ENCODE results near the gene ST3GAL4. TPM values are rescaled to one million over a fixed set of nuclear protein-coding genes. Genes with fewer than 3 reads are reported as not detected.

ST3GAL4 gene
- total and polyA plus RNA-seq, 10 of the 15 experiments (the other 5 are each of a cell fraction or from before 2014, with no cell fraction given), result 3.8 to 8.1 (median 6.5) TPM; not detected in 2

- no peak for DNase-seq (ENCODE audit: low read depth, low spot score)
- in situ Hi-C loops (cut with MboI) (no loop called here), intact Hi-C loops (cut with micrococcal nuclease; ENCODE audit: unreplicated experiment) (no loop called here)
- Histone ChIP-seq H3K4me2 (ENCODE audit: control insufficient read depth, insufficient read depth) (no peak overlapping the region), H2AFZ (ENCODE audit: control insufficient read depth, low read depth, low read length) (no peak overlapping the region), H3K9me3 (replicated peaks; ENCODE audit: control insufficient read depth, insufficient read depth, low read length) (no peaks in the 10 kb centered on the region; the same call in 2 of the 3 replicates), H3K27ac (ENCODE audit: control insufficient read depth, insufficient read depth) (no peak overlapping the region), H3K9ac (ENCODE audit: control insufficient read depth, insufficient read depth, low read length) (no peak overlapping the region), H4K20me1 (ENCODE audit: control insufficient read depth, insufficient read depth) (no peaks in the 10 kb centered on the region), H3K79me2 (ENCODE audit: control insufficient read depth, insufficient read depth, low read length) (no peaks in the 10 kb centered on the region), H3K4me1 (ENCODE audit: control insufficient read depth, insufficient read depth, low read length) (peaks cover 13% of the 10 kb centered on the region), H3K4me3 (no peak overlapping the region), H3K36me3 (ENCODE audit: control insufficient read depth in 2 of 2, insufficient read depth in 2 of 2, low read length in 1 of 2) (no peaks in the 10 kb centered on the region), H3K27me3 (replicated peaks in 1 of 2; ENCODE audit: control insufficient read depth in 2 of 2, insufficient read depth in 2 of 2, low read length in 1 of 2) (no peaks in the 10 kb centered on the region; a peak in 3 of 4 replicates)
- no TSS peak for BruUV-seq (replicated peaks)
- SMC1A ChIA-PET (ENCODE audit: uncharacterized antibody, unreplicated experiment), result no interaction called here
- no peak for TF ChIP-seq NFYB (IDR thresholded peaks at IDR 0.05; ENCODE audit: insufficient read depth, low read depth, low read length)
- 33% methylated on average over 8 of the region's 8 CpGs for WGBS (ENCODE audit: insufficient coverage, insufficient replicate concordance, low lambda C conversion rate, missing lambda C conversion rate)
- no peak for FAIRE-seq
- no peak for ATAC-seq
- CTCF ChIA-PET, result no interaction called here
- RAD21 ChIA-PET (ENCODE audit: unreplicated experiment), result no interaction called here
- POLR2A ChIA-PET, result no interaction called here
Observed at GRCh38 chr11:126461096-126461440, 105.6 kb downstream of the ST3GAL4 start.

GRCh38 chr11:126461996-126462395 lies 106.5 kb downstream of the ST3GAL4 start:
- H3K4me2 ChIP-seq (ENCODE audit: control insufficient read depth, insufficient read depth), result no peak overlapping the region
- ChIA-PET CTCF (interaction anchor here (2.6 kb wide), 1 partner anchor 18 kb away, joined by 10 read pairs; no protein-coding TSS in a partner anchor), POLR2A (no interaction called here), RAD21 (ENCODE audit: unreplicated experiment) (no interaction called here), SMC1A (ENCODE audit: uncharacterized antibody, unreplicated experiment) (interaction anchor here (1.3 kb wide), 1 partner anchor 18 kb away, joined by 3 read pairs; no protein-coding TSS in a partner anchor)
- DNase-seq (ENCODE audit: low read depth, low spot score) (no peak), FAIRE-seq (no peak), ATAC-seq (no peak)
- no peak overlapping the region for H3K9ac ChIP-seq (ENCODE audit: control insufficient read depth, insufficient read depth, low read length)
- in situ Hi-C loops (cut with MboI), result no loop called here
- H3K36me3 ChIP-seq (ENCODE audit: control insufficient read depth in 2 of 2, insufficient read depth in 2 of 2, low read length in 1 of 2), result no peaks in the 10 kb centered on the region
- H3K27me3 ChIP-seq (replicated peaks in 1 of 2; ENCODE audit: control insufficient read depth in 2 of 2, insufficient read depth in 2 of 2, low read length in 1 of 2), result no peaks in the 10 kb centered on the region; a peak in 3 of 4 replicates
- WGBS (ENCODE audit: insufficient coverage, insufficient replicate concordance, low lambda C conversion rate, missing lambda C conversion rate), result 25% methylated on average over 6 of the region's 6 CpGs
- TF ChIP-seq NR2C2 (IDR thresholded peaks at IDR 0.05; ENCODE audit: borderline replicate concordance, control insufficient read depth, insufficient read length, low read depth) (no peak), RCOR1 (conservative IDR thresholded peaks at IDR 0.05; ENCODE audit: low read depth, low read length) (no peak), E2F8 (IDR thresholded peaks at IDR 0.05; ENCODE audit: low read depth, partially characterized antibody) (no peak)
- H3K4me1 ChIP-seq (ENCODE audit: control insufficient read depth, insufficient read depth, low read length), result peaks cover 20% of the 10 kb centered on the region
- H3K4me3 ChIP-seq, result no peak overlapping the region
- H3K9me3 ChIP-seq (replicated peaks; ENCODE audit: control insufficient read depth, insufficient read depth, low read length), result no peaks in the 10 kb centered on the region; the same call in 2 of the 3 replicates
- H3K79me2 ChIP-seq (ENCODE audit: control insufficient read depth, insufficient read depth, low read length), result no peaks in the 10 kb centered on the region
- H3K27ac ChIP-seq (ENCODE audit: control insufficient read depth, insufficient read depth), result no peak overlapping the region
- no peak overlapping the region for H2AFZ ChIP-seq (ENCODE audit: control insufficient read depth, low read depth, low read length)
- intact Hi-C loops (cut with micrococcal nuclease; ENCODE audit: unreplicated experiment), result no loop called here
- BruUV-seq (replicated peaks), result no TSS peak
- H4K20me1 ChIP-seq (ENCODE audit: control insufficient read depth, insufficient read depth), result no peaks in the 10 kb centered on the region

Measured in GM12878 (cell line).